Effector memory CD4-positive, alpha-beta T cell (primary cell): ENCODE measurements around the gene GDA.

Source experiments
- DNase-seq, 3 donors: peaks; one replicate each; pipeline ENCODE4 v3.0.0-alpha.2; 2020
- H3K27ac ChIP-seq: 2 replicates; pipeline ENCODE4 v1.7.0; 2013; ENCODE audit warnings: mild to moderate bottlenecking, low read length, moderate library complexity; ENCODE audit not compliant: insufficient read depth, poor library complexity, severe bottlenecking
- H3K27me3 ChIP-seq: replicated peaks from 2 replicates; pipeline ENCODE4 v1.7.0; 2013; ENCODE audit warnings: mild to moderate bottlenecking, low read length; ENCODE audit not compliant: insufficient read depth, control insufficient read depth, poor library complexity, severe bottlenecking
- H3K36me3 ChIP-seq: 2 replicates; pipeline ENCODE4 v1.7.0; 2013; ENCODE audit warnings: mild to moderate bottlenecking, low read length, moderate library complexity; ENCODE audit not compliant: control insufficient read depth, insufficient read depth
- H3K4me1 ChIP-seq: 2 replicates; pipeline ENCODE4 v1.7.0; 2013; ENCODE audit warnings: low read length, mild to moderate bottlenecking; ENCODE audit not compliant: control insufficient read depth, insufficient read depth, poor library complexity, severe bottlenecking
- H3K4me3 ChIP-seq: 2 replicates; pipeline ENCODE4 v1.7.0; 2013; ENCODE audit warnings: low read length, low read depth, mild to moderate bottlenecking; ENCODE audit not compliant: insufficient read depth, poor library complexity, severe bottlenecking
- H3K9me3 ChIP-seq: 2 replicates; pipeline ENCODE4 v1.7.0; 2013; ENCODE audit warnings: mild to moderate bottlenecking, low read length, moderate library complexity; ENCODE audit not compliant: control insufficient read depth

GDA gene

DNA sequence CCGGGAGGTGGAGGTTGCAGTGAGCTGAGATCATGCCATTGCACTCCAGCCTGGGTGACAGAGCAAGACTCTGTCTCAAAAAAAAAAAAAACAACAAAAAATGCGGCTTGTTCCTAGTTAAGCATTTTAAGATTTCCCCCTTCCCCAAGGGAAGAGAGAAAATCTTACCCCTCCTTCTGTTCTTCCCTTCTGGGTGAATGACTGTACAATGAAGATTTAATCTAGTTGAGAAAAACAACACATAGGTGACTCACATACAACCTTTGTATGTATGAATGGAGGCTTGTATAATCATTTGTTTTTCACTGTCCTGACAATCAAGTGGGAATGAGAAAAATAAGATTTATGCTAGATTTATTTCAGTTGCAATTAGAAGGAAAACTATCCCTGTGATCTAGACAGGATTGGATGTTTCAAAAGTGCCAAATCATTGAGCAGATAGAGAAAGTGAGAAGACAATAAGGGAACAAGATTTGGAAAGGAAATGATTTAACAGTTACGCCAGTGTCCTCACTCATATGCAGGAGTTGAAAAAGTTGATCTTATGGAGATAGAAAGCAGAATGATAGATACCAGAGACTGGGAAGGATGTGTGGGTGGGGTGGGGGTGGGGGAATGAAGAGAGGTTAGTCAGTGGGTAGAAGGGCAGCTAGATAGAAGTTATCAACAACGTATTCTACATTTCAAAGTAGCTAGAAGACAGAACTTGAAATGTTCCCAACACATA is 16.7 kb downstream of the GDA start:
- H3K9me3 ChIP-seq, result no peaks in the 10 kb centered on the region
- H3K36me3 ChIP-seq, result no peaks in the 10 kb centered on the region
- H3K4me3 ChIP-seq, result no peak overlapping the region
- no peaks in the 10 kb centered on the region for H3K27me3 ChIP-seq
- DNase-seq, result no peak
- H3K27ac ChIP-seq, result no peak overlapping the region
- no peaks in the 10 kb centered on the region for H3K4me1 ChIP-seq

DNA sequence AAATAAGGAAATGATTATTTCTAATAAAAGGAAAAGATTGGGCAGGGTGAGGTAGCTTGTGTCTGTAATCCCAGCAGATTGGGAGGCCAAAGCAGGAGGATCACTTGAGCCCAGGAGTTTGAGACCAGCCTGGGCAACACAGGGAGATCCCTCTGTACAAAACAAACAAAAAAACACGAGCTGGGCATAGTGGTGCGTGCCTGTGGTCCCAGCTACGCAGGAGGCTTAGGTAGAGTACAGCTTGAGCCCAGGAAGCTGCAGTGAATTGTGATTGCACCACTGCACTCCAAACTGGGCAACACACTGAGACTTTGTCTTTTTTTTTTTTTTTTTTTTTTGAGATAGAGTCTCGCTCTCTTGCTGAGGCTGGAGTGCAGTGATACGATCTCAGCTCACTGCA is 18.8 kb downstream of the GDA start:
- H3K27me3 ChIP-seq, result no peaks in the 10 kb centered on the region
- no peaks in the 10 kb centered on the region for H3K4me1 ChIP-seq
- no peaks in the 10 kb centered on the region for H3K9me3 ChIP-seq
- DNase-seq, result no peak
- no peaks in the 10 kb centered on the region for H3K36me3 ChIP-seq
- no peak overlapping the region for H3K4me3 ChIP-seq
- H3K27ac ChIP-seq, result no peak overlapping the region

DNA sequence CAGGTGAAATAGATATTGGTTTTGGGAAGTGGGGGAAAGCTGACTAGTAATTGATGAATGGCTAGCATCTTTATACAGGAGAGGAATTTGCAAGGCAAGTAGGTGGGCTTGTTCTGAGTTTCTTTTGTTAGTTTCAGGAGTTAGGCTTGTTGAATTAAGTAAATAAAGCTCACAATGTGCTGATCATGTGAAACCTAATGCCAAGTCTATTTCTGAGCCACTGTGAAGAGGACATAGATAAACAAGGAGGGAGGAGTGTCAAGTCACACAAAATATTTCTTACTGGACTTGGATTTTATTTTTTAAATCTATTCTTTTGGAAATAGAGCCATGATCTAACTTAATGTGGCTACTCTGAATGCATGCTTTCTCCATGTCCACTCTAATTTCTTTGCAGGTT is 19.9 kb downstream of the GDA start:
- H3K4me1 ChIP-seq, result no peaks in the 10 kb centered on the region
- H3K9me3 ChIP-seq, result no peaks in the 10 kb centered on the region
- H3K36me3 ChIP-seq, result no peaks in the 10 kb centered on the region
- no peak overlapping the region for H3K4me3 ChIP-seq
- no peaks in the 10 kb centered on the region for H3K27me3 ChIP-seq
- no peak overlapping the region for H3K27ac ChIP-seq
- no peak for DNase-seq

DNA sequence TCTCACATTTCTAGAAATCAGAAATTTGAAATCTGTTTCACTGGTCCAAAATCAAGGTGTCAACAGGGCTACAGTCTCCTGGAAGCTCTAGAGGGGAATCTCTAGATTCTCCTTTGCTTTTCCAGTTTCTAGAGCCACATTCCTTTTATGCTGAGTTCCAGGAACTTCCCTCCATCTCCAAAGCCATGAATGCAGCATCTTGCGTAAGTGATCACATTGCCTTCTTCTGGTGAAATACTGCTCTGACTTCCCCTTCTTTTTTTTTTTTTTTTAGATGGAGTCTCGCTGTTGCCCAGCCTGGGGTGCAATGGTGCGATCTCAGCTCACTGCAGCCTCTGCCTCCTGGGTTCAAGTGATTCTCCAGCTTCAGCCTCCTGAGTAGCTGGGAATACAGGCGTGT is 23.8 kb downstream of the GDA start:
- Histone ChIP-seq H3K36me3 (no peaks in the 10 kb centered on the region), H3K27ac (no peak overlapping the region), H3K27me3 (no peaks in the 10 kb centered on the region), H3K9me3 (no peaks in the 10 kb centered on the region), H3K4me3 (no peak overlapping the region), H3K4me1 (no peaks in the 10 kb centered on the region)
- DNase-seq, result no peak

DNA sequence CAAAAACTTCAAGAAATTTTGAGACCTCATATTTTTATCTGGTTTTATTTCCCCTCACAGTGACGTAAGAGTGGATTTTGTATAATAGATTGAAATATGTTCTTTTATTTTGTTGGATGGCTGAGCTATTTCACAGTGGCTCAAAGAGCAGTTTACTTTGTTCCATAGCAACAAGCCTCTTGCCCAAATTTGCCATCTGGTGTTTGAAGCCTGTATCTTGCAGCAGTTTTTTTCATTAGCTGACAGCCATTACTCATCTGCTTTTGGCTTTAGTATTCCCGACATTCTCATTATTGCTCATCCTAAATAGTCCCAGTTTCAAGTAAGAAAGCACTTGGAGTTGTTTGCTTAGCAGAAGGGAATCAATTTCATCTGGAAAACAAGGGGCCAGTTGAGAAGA is 36.3 kb downstream of the GDA start:
- H3K27me3 ChIP-seq, result no peaks in the 10 kb centered on the region
- H3K9me3 ChIP-seq, result no peaks in the 10 kb centered on the region
- H3K4me3 ChIP-seq, result no peak overlapping the region
- no peak for DNase-seq
- H3K36me3 ChIP-seq, result no peaks in the 10 kb centered on the region
- no peak overlapping the region for H3K27ac ChIP-seq
- H3K4me1 ChIP-seq, result no peaks in the 10 kb centered on the region

DNA sequence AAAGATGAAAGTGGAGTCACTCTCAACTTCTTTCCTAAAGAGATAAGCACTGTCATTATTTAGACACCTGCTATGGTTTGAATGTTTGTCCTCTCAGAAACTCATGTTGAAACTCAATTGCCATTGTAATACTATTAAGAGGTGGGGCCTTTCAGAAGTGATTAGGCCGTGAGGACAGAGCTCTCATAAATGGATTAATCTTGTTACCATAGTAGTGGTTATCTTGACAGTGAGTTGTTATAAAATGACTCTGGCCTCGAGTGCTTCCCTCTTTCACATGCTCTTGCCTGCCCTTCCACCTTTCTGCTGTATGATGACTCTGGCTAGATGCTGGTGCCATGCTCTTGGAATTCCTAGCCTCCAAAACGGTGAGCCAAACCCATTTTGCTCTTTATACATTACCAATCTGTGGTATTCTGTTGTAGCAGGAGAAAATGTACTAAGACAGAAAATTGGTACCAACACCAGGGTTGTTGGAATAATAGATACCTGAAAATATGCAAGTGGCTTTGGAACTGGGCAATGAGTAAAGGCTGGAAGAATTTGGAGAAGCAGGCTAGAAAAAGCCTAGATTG is 38.0 kb downstream of the GDA start:
- Histone ChIP-seq H3K4me3 (no peak overlapping the region), H3K27ac (no peak overlapping the region), H3K36me3 (no peaks in the 10 kb centered on the region), H3K27me3 (no peaks in the 10 kb centered on the region), H3K9me3 (no peaks in the 10 kb centered on the region), H3K4me1 (no peaks in the 10 kb centered on the region)
- DNase-seq, result no peak

DNA sequence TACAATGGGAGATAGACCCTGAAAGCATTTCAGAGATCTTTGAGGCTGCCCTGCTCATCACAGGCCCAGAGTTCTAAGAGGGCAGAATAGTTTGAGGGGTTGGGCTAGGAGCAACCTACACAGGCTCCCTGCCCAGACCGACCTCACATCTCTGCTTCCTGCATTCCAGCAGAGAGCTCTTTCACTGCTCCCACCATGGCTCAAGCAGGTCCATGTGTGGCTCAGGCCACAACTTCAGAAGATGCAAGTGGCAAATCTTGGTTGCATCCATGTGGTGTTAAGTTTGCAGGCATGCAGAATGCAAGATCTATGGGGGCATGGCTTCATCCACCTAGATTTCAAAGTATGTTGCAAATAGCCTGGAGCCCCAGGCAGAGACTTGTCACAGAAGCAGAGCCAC is 39.0 kb downstream of the GDA start:
- Histone ChIP-seq H3K4me1 (no peaks in the 10 kb centered on the region), H3K27ac (no peak overlapping the region), H3K9me3 (no peaks in the 10 kb centered on the region), H3K27me3 (no peaks in the 10 kb centered on the region), H3K36me3 (no peaks in the 10 kb centered on the region), H3K4me3 (no peak overlapping the region)
- no peak for DNase-seq

DNA sequence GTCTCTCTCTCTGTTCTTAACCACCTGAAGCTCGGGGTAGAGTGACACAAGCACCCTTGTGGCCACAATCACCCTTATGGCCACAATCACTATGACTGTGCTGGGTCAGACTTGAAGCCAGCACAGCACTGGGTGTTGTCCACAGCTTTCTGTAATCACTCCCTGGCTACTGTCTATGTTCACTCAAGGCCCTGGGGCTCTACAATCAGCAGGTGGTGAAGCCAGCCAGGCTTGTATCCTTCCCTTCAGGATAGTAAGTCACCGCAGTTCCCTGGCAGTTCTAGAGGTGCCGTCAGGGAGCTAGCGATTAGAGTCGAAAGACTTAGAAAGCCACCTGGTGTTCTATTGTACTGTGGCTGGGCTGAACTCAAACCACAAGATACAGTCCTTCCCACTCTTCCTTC is 44.2 kb downstream of the GDA start:
- no peaks in the 10 kb centered on the region for H3K27me3 ChIP-seq
- H3K9me3 ChIP-seq, result no peaks in the 10 kb centered on the region
- H3K36me3 ChIP-seq, result no peaks in the 10 kb centered on the region
- H3K4me1 ChIP-seq, result no peaks in the 10 kb centered on the region
- no peak overlapping the region for H3K4me3 ChIP-seq
- no peak overlapping the region for H3K27ac ChIP-seq
- DNase-seq, result no peak

DNA sequence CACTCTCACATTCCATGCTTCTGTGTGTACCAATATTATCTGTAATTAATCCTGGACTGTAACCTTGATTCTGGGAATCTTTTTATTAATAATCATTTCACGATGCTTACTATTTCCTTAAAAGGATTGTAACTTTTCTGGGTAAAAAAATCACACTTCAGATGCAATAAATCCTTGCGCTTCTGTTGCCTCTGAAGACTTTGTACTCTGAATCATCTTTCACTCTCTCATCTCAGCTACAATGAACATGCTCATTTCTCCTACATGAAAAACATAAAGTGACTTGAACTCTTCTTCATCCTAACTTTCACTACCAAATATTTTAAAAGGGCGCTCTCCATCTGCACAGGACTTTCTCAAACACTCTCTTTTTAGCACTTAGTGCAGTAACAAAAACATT is 50.0 kb downstream of the GDA start:
- DNase-seq, result no peak
- Histone ChIP-seq H3K4me3 (no peak overlapping the region), H3K9me3 (no peaks in the 10 kb centered on the region), H3K27me3 (peaks cover 3% of the 10 kb centered on the region), H3K36me3 (no peaks in the 10 kb centered on the region), H3K27ac (no peak overlapping the region), H3K4me1 (no peaks in the 10 kb centered on the region)

DNA sequence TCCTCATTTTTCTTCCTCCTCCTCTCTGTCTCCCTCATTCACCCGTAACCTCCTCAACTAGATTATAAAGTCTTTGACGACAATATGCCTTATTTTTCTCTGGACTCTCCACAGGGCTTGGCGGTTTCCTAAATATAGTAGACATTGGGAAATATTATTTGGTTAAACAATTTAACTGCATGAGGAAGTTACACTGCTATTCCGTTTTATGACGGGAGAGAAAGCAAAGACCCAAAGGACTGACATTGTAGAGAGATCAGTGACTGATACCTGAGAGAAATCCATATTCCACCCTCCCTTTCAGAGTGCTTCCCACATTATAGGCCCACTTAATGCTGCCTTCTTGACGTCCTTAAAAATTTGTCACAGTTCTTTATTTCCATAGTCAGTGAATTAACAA is 51.2 kb downstream of the GDA start:
- Histone ChIP-seq H3K27me3 (peaks cover 3% of the 10 kb centered on the region), H3K4me1 (no peaks in the 10 kb centered on the region), H3K9me3 (no peaks in the 10 kb centered on the region), H3K4me3 (no peak overlapping the region), H3K27ac (no peak overlapping the region), H3K36me3 (no peaks in the 10 kb centered on the region)
- DNase-seq, result no peak
